Activated naive CD8-positive, alpha-beta T cell (primary cell): Measurements from ENCODE around the gene ERAP2.
"Not testable (repeated sequence)": the region's sequence is repeated elsewhere in the genome, so short reads cannot be mapped to it uniquely, and the experiment has no call there.

Experiments used
- H3K27ac Mint-ChIP-seq: one replicate; pipeline ENCODE4 v1.8.0; 2021; ENCODE audit warnings: mixed read lengths
- H3K27me3 Mint-ChIP-seq: one replicate; pipeline ENCODE4 v1.8.0; 2021; ENCODE audit warnings: mixed read lengths
- H3K36me3 Mint-ChIP-seq: one replicate; pipeline ENCODE4 v1.8.0; 2021; ENCODE audit warnings: mixed read lengths
- H3K4me1 Mint-ChIP-seq: one replicate; pipeline ENCODE4 v1.8.0; 2021; ENCODE audit warnings: low read depth, mixed read lengths
- H3K4me3 Mint-ChIP-seq: one replicate; pipeline ENCODE4 v1.8.0; 2021; ENCODE audit warnings: mild to moderate bottlenecking, mixed read lengths
- H3K9me3 Mint-ChIP-seq: one replicate; pipeline ENCODE4 v1.8.0; 2021; ENCODE audit warnings: low read depth, mixed read lengths

ERAP2 gene

GRCh38 chr5:96873449-96873848 lies 2.9 kb upstream of the ERAP2 start:
- peak overlapping the region; percentile 84 for H3K27ac Mint-ChIP-seq
- H3K36me3 Mint-ChIP-seq = no peaks in the 10 kb centered on the region
- no peak overlapping the region for H3K4me3 Mint-ChIP-seq
- no peaks in the 10 kb centered on the region for H3K27me3 Mint-ChIP-seq
- no peaks in the 10 kb centered on the region for H3K9me3 Mint-ChIP-seq
- H3K4me1 Mint-ChIP-seq = peaks cover 80% of the 10 kb centered on the region

DNA sequence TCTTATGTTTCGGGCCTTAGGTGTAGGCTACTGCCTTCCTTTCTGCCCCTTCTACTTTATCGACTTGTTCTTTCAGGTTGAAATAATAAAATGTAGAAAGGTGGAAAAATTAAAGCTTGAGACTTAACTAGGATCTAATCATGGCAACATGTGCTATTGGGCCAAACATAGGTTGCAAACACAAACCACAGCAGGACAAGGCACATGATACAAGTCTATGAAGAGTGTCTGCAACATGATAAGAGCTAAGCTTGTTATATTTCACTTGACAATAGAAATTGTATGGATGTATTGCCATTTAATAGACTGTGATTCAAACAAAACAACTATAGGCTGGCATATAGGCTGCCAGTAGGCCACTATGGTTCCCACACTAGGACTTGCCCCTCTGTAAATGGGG lies 1.7 kb upstream of the ERAP2 start:
- Mint-ChIP-seq H3K9me3 (no peaks in the 10 kb centered on the region), H3K27ac (peak overlapping the region; percentile 99), H3K27me3 (no peaks in the 10 kb centered on the region), H3K4me1 (peaks cover 77% of the 10 kb centered on the region), H3K4me3 (peak overlapping the region; percentile 14), H3K36me3 (peaks cover 3% of the 10 kb centered on the region)

- peak overlapping the region; percentile 99 for H3K27ac Mint-ChIP-seq
- no peaks in the 10 kb centered on the region for H3K9me3 Mint-ChIP-seq
- H3K4me3 Mint-ChIP-seq = peak overlapping the region; percentile 99
- peaks cover 77% of the 10 kb centered on the region for H3K4me1 Mint-ChIP-seq
- H3K36me3 Mint-ChIP-seq = peaks cover 14% of the 10 kb centered on the region
- H3K27me3 Mint-ChIP-seq = no peaks in the 10 kb centered on the region
These were observed 459 bp upstream of the ERAP2 start for GRCh38 chr5:96875791-96876291.

GRCh38 chr5:96876977-96877469 lies 723 bp downstream of the ERAP2 start:
- Mint-ChIP-seq H3K36me3 (peaks cover 20% of the 10 kb centered on the region), H3K27ac (peak overlapping the region; percentile 95), H3K4me3 (peak overlapping the region; percentile 99), H3K4me1 (peaks cover 77% of the 10 kb centered on the region)
- not testable (repeated sequence) for H3K9me3 Mint-ChIP-seq, H3K27me3 Mint-ChIP-seq

- Mint-ChIP-seq H3K4me1 (peaks cover 80% of the 10 kb centered on the region), H3K9me3 (no peaks in the 10 kb centered on the region), H3K27ac (peak overlapping the region; percentile 83), H3K27me3 (no peaks in the 10 kb centered on the region), H3K36me3 (peaks cover 36% of the 10 kb centered on the region), H3K4me3 (peak overlapping the region; percentile 81)
These were observed 3.4 kb downstream of the ERAP2 start for GRCh38 chr5:96879665-96880064.

DNA sequence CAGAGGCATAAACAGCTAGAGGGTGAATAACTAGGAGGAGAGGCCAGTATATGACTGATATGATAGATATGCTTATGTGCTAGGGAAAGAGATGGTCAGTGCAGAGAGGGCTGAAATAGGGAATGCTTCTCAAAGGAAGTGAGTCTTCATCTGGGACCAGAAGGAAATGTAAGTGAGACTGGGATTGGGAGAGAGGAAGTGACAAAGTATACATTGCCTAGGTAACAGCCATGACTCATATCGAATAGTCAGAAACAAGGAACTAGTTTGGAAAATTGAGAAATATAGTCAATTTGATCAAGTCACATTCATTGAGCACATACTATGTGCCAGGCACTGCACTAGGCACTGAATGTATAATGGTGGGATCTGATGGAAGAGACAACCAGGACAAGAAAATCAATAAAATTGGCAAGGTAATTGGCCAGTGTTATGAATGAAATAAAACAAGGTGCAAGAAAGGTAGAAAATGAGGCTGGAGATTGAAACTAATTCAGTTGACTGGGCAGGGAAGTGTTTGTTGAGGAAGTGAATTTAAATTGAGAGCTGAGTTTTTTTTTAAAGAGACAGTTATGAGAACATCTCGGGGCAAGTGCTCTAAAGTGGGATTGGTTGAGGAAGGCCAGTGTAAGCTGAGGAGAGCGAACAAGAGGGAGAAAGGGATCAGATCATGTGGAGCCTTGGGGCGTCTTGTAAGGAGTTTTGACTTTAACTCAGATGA lies 4.3 kb downstream of the ERAP2 start:
- Mint-ChIP-seq H3K9me3 (no peaks in the 10 kb centered on the region), H3K27me3 (no peaks in the 10 kb centered on the region), H3K36me3 (peaks cover 44% of the 10 kb centered on the region), H3K4me3 (peak overlapping the region; percentile 81), H3K27ac (peak overlapping the region; percentile 83), H3K4me1 (peaks cover 82% of the 10 kb centered on the region)

GRCh38 chr5:96881511-96882115 lies 5.3 kb downstream of the ERAP2 start:
- Mint-ChIP-seq H3K27ac (peak overlapping the region; percentile 83), H3K9me3 (no peaks in the 10 kb centered on the region), H3K27me3 (no peaks in the 10 kb centered on the region), H3K4me1 (peaks cover 85% of the 10 kb centered on the region), H3K4me3 (peak overlapping the region; percentile 81), H3K36me3 (peaks cover 48% of the 10 kb centered on the region)

DNA sequence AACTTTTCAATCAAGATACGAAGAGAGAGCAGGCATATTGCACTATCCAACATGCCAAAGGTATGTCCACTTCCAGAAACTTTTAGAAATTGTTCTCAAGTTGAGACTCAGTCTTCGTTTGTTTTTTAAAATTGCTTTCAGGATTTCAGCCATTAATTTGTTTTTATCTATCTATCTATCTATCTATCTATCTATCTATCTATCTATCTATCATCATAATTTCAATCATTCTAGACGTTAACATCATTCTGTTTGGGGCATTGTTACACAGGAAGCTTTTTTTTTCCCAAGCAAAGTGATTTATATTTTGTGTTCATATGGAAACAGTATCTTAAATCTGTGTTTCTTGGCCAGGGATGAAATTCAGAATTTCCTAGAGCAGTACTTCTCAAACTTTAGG lies 7.6 kb downstream of the ERAP2 start:
- Mint-ChIP-seq H3K4me1 (peaks cover 77% of the 10 kb centered on the region), H3K27ac (peak overlapping the region; percentile 79), H3K4me3 (peak overlapping the region; percentile 81), H3K36me3 (peaks cover 49% of the 10 kb centered on the region), H3K27me3 (no peaks in the 10 kb centered on the region), H3K9me3 (no peaks in the 10 kb centered on the region)

GRCh38 chr5:96884995-96885394 lies 8.7 kb downstream of the ERAP2 start:
- no peaks in the 10 kb centered on the region for H3K27me3 Mint-ChIP-seq
- no peaks in the 10 kb centered on the region for H3K9me3 Mint-ChIP-seq
- peaks cover 68% of the 10 kb centered on the region for H3K4me1 Mint-ChIP-seq
- peaks cover 52% of the 10 kb centered on the region for H3K36me3 Mint-ChIP-seq
- peak overlapping the region; percentile 93 for H3K27ac Mint-ChIP-seq
- H3K4me3 Mint-ChIP-seq = peak overlapping the region; percentile 69

GRCh38 chr5:96885518-96886338 lies 9.4 kb downstream of the ERAP2 start:
- H3K36me3 Mint-ChIP-seq = peaks cover 45% of the 10 kb centered on the region
- no peaks in the 10 kb centered on the region for H3K27me3 Mint-ChIP-seq
- peaks cover 61% of the 10 kb centered on the region for H3K4me1 Mint-ChIP-seq
- peak overlapping the region; percentile 69 for H3K4me3 Mint-ChIP-seq
- peak overlapping the region; percentile 93 for H3K27ac Mint-ChIP-seq
- H3K9me3 Mint-ChIP-seq = no peaks in the 10 kb centered on the region

DNA sequence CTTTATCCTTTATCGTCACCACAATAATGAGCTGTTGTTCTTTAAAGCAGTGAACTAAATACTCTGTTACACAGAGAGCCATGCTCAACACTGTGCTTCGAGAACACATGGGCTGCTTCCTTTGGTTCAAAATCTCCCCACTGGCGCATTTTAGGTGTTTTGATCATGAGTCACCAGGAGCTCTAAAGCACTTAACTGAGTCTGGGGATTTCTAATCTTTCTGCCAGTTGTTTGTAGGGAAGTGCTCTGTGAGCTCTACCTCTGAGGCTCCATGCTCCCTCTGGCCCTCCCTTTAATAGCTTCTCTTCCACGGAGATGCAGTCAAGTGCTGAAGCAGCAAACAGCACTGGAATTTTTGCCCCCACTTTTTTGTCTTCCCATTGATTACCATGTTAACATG lies 17.0 kb downstream of the ERAP2 start:
- peaks cover 52% of the 10 kb centered on the region for H3K4me1 Mint-ChIP-seq
- H3K4me3 Mint-ChIP-seq = peak overlapping the region; percentile 33
- peaks cover 29% of the 10 kb centered on the region for H3K36me3 Mint-ChIP-seq
- H3K9me3 Mint-ChIP-seq = no peaks in the 10 kb centered on the region
- no peaks in the 10 kb centered on the region for H3K27me3 Mint-ChIP-seq
- peak overlapping the region; percentile 83 for H3K27ac Mint-ChIP-seq

DNA sequence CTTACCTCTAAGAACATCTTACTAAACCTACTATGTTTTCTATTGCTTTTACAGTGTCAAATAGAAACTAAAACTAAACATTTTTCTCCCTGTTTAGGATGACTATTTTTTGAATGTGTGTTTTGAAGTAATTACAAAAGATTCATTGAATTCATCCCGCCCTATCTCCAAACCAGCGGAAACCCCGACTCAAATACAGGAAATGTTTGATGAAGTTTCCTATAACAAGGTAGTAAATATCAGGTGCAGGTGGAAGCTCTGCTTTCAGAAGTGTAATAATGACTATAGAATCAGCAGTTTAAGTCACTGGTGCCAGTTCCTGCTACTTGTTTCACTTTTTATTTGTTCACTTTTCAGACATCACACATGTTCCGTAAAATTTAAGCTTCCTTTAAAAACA lies 20.0 kb downstream of the ERAP2 start:
- Mint-ChIP-seq H3K4me1 (peaks cover 63% of the 10 kb centered on the region), H3K27me3 (no peaks in the 10 kb centered on the region), H3K9me3 (no peaks in the 10 kb centered on the region), H3K36me3 (peaks cover 33% of the 10 kb centered on the region), H3K27ac (peak overlapping the region; percentile 98), H3K4me3 (peak overlapping the region; percentile 87)

GRCh38 chr5:96896806-96897205 lies 20.5 kb downstream of the ERAP2 start:
- Mint-ChIP-seq H3K4me3 (peak overlapping the region; percentile 87), H3K27ac (peak overlapping the region; percentile 98), H3K9me3 (no peaks in the 10 kb centered on the region), H3K27me3 (no peaks in the 10 kb centered on the region), H3K4me1 (peaks cover 68% of the 10 kb centered on the region), H3K36me3 (peaks cover 33% of the 10 kb centered on the region)

- Mint-ChIP-seq H3K27ac (peak overlapping the region; percentile 56), H3K4me1 (peaks cover 41% of the 10 kb centered on the region), H3K27me3 (no peaks in the 10 kb centered on the region), H3K36me3 (peaks cover 26% of the 10 kb centered on the region), H3K4me3 (no peak overlapping the region), H3K9me3 (no peaks in the 10 kb centered on the region)
These were observed 25.1 kb downstream of the ERAP2 start for GRCh38 chr5:96901384-96901783.

- Mint-ChIP-seq H3K4me3 (no peak overlapping the region), H3K9me3 (no peaks in the 10 kb centered on the region), H3K27ac (peak overlapping the region; percentile 3), H3K27me3 (no peaks in the 10 kb centered on the region), H3K4me1 (peaks cover 36% of the 10 kb centered on the region), H3K36me3 (peaks cover 26% of the 10 kb centered on the region)
These were observed 25.5 kb downstream of the ERAP2 start for GRCh38 chr5:96901841-96902240.
